ENCODE measurements around the gene TMEM86A. TPM values are rescaled to one million over a fixed set of nuclear protein-coding genes. Genes with fewer than 3 reads are reported as not detected.

TMEM86A gene
- total RNA-seq, 1 experiment from 2014 or later = 0.09 TPM

GRCh38 chr11:18707811-18708340 is 9.3 kb downstream of the TMEM86A start:
- CTCF ChIA-PET = no interaction called here
- no TSS peak for BruUV-seq (replicated peaks)
- DNase-seq (ENCODE audit: low spot score) = no peak
- Histone ChIP-seq H3K9me3 (ENCODE audit: low read depth, low read length, poor library complexity, severe bottlenecking) (no peaks in the 10 kb centered on the region), H3K4me1 (ENCODE audit: insufficient read depth, low read length, poor library complexity, severe bottlenecking) (no peaks in the 10 kb centered on the region), H3K4me3 (ENCODE audit: low read depth, low read length, poor library complexity, severe bottlenecking) (no peak overlapping the region), H3K27me3 (replicated peaks; ENCODE audit: insufficient read depth, low read depth, low read length, poor library complexity) (peaks cover 7% of the 10 kb centered on the region), H3K27ac (ENCODE audit: low read depth, low read length, poor library complexity, severe bottlenecking) (no peak overlapping the region), H3K36me3 (ENCODE audit: insufficient read depth, low read length, poor library complexity, severe bottlenecking) (no peaks in the 10 kb centered on the region)
- POLR2A ChIA-PET (ENCODE audit: low non-redundant PET) = no interaction called here
- intact Hi-C loops (cut with micrococcal nuclease; ENCODE audit: unreplicated experiment) = no loop called here
- no peak for TF ChIP-seq EZH2 (IDR thresholded peaks at IDR 0.05; ENCODE audit: borderline replicate concordance, low read depth, low read length, poor library complexity, severe bottlenecking)
- no peak for TF ChIP-seq CTCF (conservative IDR thresholded peaks at IDR 0.05; ENCODE audit: low read depth, low read length)

GRCh38 chr11:18709414-18709813 is 10.8 kb downstream of the TMEM86A start:
- no peak overlapping the region for H3K4me3 ChIP-seq (ENCODE audit: low read depth, low read length, poor library complexity, severe bottlenecking)
- BruUV-seq (replicated peaks) = no TSS peak
- H3K27ac ChIP-seq (ENCODE audit: low read depth, low read length, poor library complexity, severe bottlenecking) = no peak overlapping the region
- ChIA-PET POLR2A (ENCODE audit: low non-redundant PET) (no interaction called here), CTCF (no interaction called here)
- no peak for TF ChIP-seq CTCF (conservative IDR thresholded peaks at IDR 0.05; ENCODE audit: low read depth, low read length)
- H3K36me3 ChIP-seq (ENCODE audit: insufficient read depth, low read length, poor library complexity, severe bottlenecking) = no peaks in the 10 kb centered on the region
- H3K4me1 ChIP-seq (ENCODE audit: insufficient read depth, low read length, poor library complexity, severe bottlenecking) = no peaks in the 10 kb centered on the region
- H3K27me3 ChIP-seq (replicated peaks; ENCODE audit: insufficient read depth, low read depth, low read length, poor library complexity) = peaks cover 7% of the 10 kb centered on the region
- no peaks in the 10 kb centered on the region for H3K9me3 ChIP-seq (ENCODE audit: low read depth, low read length, poor library complexity, severe bottlenecking)
- intact Hi-C loops (cut with micrococcal nuclease; ENCODE audit: unreplicated experiment) = no loop called here
- DNase-seq (ENCODE audit: low spot score) = no peak

- TF ChIP-seq EZH2 (IDR thresholded peaks at IDR 0.05; ENCODE audit: borderline replicate concordance, low read depth, low read length, poor library complexity, severe bottlenecking) (no peak), CTCF (conservative IDR thresholded peaks at IDR 0.05; ENCODE audit: low read depth, low read length) (no peak)
- no peak overlapping the region for H3K4me3 ChIP-seq (ENCODE audit: low read depth, low read length, poor library complexity, severe bottlenecking)
- H3K27me3 ChIP-seq (replicated peaks; ENCODE audit: insufficient read depth, low read depth, low read length, poor library complexity) = peaks cover 2% of the 10 kb centered on the region
- CTCF ChIA-PET = no interaction called here
- intact Hi-C loops (cut with micrococcal nuclease; ENCODE audit: unreplicated experiment) = no loop called here
- H3K36me3 ChIP-seq (ENCODE audit: insufficient read depth, low read length, poor library complexity, severe bottlenecking) = no peaks in the 10 kb centered on the region
- H3K9me3 ChIP-seq (ENCODE audit: low read depth, low read length, poor library complexity, severe bottlenecking) = no peaks in the 10 kb centered on the region
- POLR2A ChIA-PET (ENCODE audit: low non-redundant PET) = no interaction called here
- DNase-seq (ENCODE audit: low spot score) = no peak
- no peak overlapping the region for H3K27ac ChIP-seq (ENCODE audit: low read depth, low read length, poor library complexity, severe bottlenecking)
- no peaks in the 10 kb centered on the region for H3K4me1 ChIP-seq (ENCODE audit: insufficient read depth, low read length, poor library complexity, severe bottlenecking)
- BruUV-seq (replicated peaks) = no TSS peak
Measured at GRCh38 chr11:18710545-18710944, 12.0 kb downstream of the TMEM86A start.

Measured in A673 (cell line).